ENCODE data around the gene CD209. TPM values are rescaled to one million over a fixed set of nuclear protein-coding genes. Genes with fewer than 3 reads are reported as not detected.

The CD209 gene
- total and polyA plus RNA-seq, 9 of the 15 experiments (the other 6 are each of a cell fraction or from before 2014, with no cell fraction given), result 0.01 TPM; not detected in 8

GRCh38 chr19:7737215-7737614 is 10.1 kb downstream of the CD209 start:
- no peak overlapping the region for H3K9ac ChIP-seq (ENCODE audit: insufficient read depth in 1 of 2, low read depth in 2 of 2, low read length in 2 of 2)
- peaks cover 6 to 15% of the 10 kb centered on the region in 2 experiments; a peak in 4 of 5 replicates for H3K27me3 ChIP-seq (ENCODE audit: control insufficient read depth in 2 of 2, insufficient read depth in 2 of 2, low read length in 2 of 2)
- H3K4me2 ChIP-seq (ENCODE audit: insufficient read depth, low read length), result no peak overlapping the region
- no peaks in the 10 kb centered on the region for H3K9me1 ChIP-seq (ENCODE audit: control insufficient read depth, insufficient read depth, low read length)
- FAIRE-seq (no peak), DNase-seq (ENCODE audit: extremely low read depth in 1 of 4, low spot score in 3 of 4) (no peak), ATAC-seq (no peak)
- 3% methylated on average over 11 of the region's 11 CpGs for WGBS (ENCODE audit: insufficient coverage, low coverage, missing lambda C conversion rate)
- H3K36me3 ChIP-seq (ENCODE audit: control insufficient read depth, insufficient read depth, low read length), result no peaks in the 10 kb centered on the region
- POLR2A ChIA-PET, result interaction anchor here (0.6 kb wide), 1 partner anchor 246 kb away, joined by 3 read pairs; no protein-coding TSS in a partner anchor
- H3K4me3 ChIP-seq, result no peak overlapping the region
- H3K9me3 ChIP-seq (replicated peaks; ENCODE audit: control insufficient read depth, insufficient read depth, low read depth, low read length), result 0 out of 2 replicates have a peak, but pooled peaks cover 3% of the 10 kb centered on the region
- no peak overlapping the region for H3K27ac ChIP-seq (ENCODE audit: extremely low read depth, low read depth, low read length)
- TF ChIP-seq HDGF (IDR thresholded peaks at IDR 0.05) (no peak), LEF1 (IDR thresholded peaks at IDR 0.05) (no peak), SRSF1 (IDR thresholded peaks at IDR 0.05; ENCODE audit: low read depth, low read length) (no peak), ATF3 (IDR thresholded peaks at IDR 0.05) (no peak), ATF3 (CRISPR knock-in tag; conservative IDR thresholded peaks at IDR 0.05) (no peak), CUX1 (CRISPR knock-in tag; IDR thresholded peaks at IDR 0.05) (no peak)
- H3K79me2 ChIP-seq (ENCODE audit: control insufficient read depth, insufficient read depth, low read length), result no peaks in the 10 kb centered on the region
- in situ Hi-C loops (cut with MboI), result no loop called here
- H4K20me1 ChIP-seq (replicated peaks; ENCODE audit: control insufficient read depth, insufficient read depth, low read length), result no peaks in the 10 kb centered on the region
- no TSS peak for BruUV-seq (replicated peaks)
- CTCF ChIA-PET (ENCODE audit: low intra/inter-chr PET ratio), result no interaction called here
- no peak overlapping the region for H2AFZ ChIP-seq (ENCODE audit: low read depth, low read length)
- H3K4me1 ChIP-seq (replicated peaks in 1 of 2; ENCODE audit: control insufficient read depth in 2 of 2, insufficient read depth in 2 of 2, low read length in 2 of 2), result no peaks in the 10 kb centered on the region
- intact Hi-C loops (cut with micrococcal nuclease), result no loop called here

Measured in K562 (cell line).